ENCODE results near the gene CPNE7. TPM values are rescaled to one million over a fixed set of nuclear protein-coding genes. Genes with fewer than 3 reads are reported as not detected.

Gene CPNE7
- total and polyA plus RNA-seq, 2 of the 13 experiments (the other 11 are each of a cell fraction or from before 2014, with no cell fraction given): 0.59 TPM; not detected in 1

DNA sequence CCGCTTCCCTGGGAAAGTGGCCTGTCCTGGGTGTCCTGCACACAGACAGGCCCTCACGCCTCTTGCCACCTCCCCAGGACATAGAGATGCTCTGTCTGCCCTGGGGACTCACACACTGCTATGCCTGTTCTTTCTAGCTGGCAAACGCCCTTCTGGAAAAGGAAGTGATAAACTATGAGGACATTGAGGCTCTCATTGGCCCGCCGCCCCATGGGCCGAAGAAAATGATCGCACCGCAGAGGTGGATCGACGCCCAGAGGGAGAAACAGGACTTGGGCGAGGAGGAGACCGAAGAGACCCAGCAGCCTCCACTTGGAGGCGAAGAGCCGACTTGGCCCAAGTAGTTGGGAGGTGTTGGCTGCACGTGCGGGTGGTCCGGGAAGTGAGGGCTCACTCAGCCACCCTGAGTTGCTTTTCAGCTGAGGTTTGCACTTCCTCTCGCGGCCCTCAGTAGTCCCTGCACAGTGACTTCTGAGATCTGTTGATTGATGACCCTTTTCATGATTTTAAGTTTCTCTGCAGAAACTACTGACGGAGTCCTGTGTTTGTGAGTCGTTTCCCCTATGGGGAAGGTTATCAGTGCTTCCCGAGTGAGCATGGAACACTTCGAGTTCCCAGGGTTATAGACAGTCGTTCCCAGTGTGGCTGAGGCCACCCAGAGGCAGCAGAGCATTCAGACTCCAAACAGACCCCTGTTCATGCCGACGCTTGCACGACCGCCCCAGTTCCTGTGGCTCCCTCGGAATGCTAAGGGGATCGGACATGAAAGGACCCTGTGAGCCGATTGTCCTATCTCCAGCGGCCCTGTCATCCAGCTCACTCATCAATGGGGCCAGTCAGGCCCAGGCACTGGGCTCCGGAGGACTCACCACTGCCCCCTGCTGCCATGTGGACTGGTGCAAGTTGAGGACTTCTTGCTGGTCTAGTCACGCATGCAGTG, 18.5 kb upstream of the CPNE7 start:
- 70% methylated on average over 33 of the region's 34 CpGs for WGBS (ENCODE audit: low lambda C conversion rate)
- peak; percentile 79 for ATAC-seq
- H3K27ac ChIP-seq (ENCODE audit: extremely low read length, insufficient read depth, low read length): peak overlapping the region; percentile 49
- TF ChIP-seq PCBP1 (IDR thresholded peaks at IDR 0.05; ENCODE audit: borderline replicate concordance, low read depth, low read length) (no peak), ZNF703 (CRISPR knock-in tag; IDR thresholded peaks at IDR 0.05; ENCODE audit: borderline replicate concordance) (no peak), CEBPB (IDR thresholded peaks at IDR 0.05; ENCODE audit: borderline replicate concordance, low read depth, low read length) (no peak), KDM1A (CRISPR knock-in tag; IDR thresholded peaks at IDR 0.05) (no peak), STAG1 (CRISPR knock-in tag; IDR thresholded peaks at IDR 0.05) (peak; percentile 90), ATF7-NPFF (CRISPR knock-in tag; IDR thresholded peaks at IDR 0.05; ENCODE audit: low read depth) (0 out of 2 replicates have a peak, but pooled peaks have one; percentile 42), ZSCAN25 (CRISPR knock-in tag; IDR thresholded peaks at IDR 0.05) (no peak), TEAD3 (CRISPR knock-in tag; optimal IDR thresholded peaks at IDR 0.05; ENCODE audit: borderline replicate concordance) (peak; percentile 41), HOXA7 (CRISPR knock-in tag; IDR thresholded peaks at IDR 0.05) (no peak), RFX5 (IDR thresholded peaks at IDR 0.05; ENCODE audit: low read depth, low read length) (no peak), NFRKB (IDR thresholded peaks at IDR 0.05) (no peak), RBM22 (optimal IDR thresholded peaks at IDR 0.05; ENCODE audit: low read length) (peak; percentile 55), POGZ (CRISPR knock-in tag; IDR thresholded peaks at IDR 0.05) (no peak), HOXA5 (CRISPR knock-in tag; IDR thresholded peaks at IDR 0.05) (peak; percentile 67; the same call in 1 of the 2 replicates), ZNF768 (CRISPR knock-in tag; IDR thresholded peaks at IDR 0.05) (peak; percentile 17; the same call in 1 of the 2 replicates)
- TF ChIP-seq, protein P1, sequence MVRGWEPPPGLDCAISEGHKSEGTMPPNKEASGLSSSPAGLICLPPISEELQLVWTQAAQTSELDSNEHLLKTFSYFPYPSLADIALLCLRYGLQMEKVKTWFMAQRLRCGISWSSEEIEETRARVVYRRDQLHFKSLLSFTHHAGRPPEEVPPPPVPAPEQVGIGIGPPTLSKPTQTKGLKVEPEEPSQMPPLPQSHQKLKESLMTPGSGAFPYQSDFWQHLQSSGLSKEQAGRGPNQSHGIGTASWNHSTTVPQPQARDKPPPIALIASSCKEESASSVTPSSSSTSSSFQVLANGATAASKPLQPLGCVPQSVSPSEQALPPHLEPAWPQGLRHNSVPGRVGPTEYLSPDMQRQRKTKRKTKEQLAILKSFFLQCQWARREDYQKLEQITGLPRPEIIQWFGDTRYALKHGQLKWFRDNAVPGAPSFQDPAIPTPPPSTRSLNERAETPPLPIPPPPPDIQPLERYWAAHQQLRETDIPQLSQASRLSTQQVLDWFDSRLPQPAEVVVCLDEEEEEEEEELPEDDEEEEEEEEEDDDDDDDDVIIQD (CRISPR knock-in tag; IDR thresholded peaks at IDR 0.05; ENCODE audit: low read depth): 0 out of 2 replicates have a peak, but pooled peaks have one; percentile 43
- TF ChIP-seq, protein P2, sequence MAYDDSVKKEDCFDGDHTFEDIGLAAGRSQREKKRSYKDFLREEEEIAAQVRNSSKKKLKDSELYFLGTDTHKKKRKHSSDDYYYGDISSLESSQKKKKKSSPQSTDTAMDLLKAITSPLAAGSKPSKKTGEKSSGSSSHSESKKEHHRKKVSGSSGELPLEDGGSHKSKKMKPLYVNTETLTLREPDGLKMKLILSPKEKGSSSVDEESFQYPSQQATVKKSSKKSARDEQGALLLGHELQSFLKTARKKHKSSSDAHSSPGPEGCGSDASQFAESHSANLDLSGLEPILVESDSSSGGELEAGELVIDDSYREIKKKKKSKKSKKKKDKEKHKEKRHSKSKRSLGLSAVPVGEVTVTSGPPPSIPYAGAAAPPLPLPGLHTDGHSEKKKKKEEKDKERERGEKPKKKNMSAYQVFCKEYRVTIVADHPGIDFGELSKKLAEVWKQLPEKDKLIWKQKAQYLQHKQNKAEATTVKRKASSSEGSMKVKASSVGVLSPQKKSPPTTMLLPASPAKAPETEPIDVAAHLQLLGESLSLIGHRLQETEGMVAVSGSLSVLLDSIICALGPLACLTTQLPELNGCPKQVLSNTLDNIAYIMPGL (CRISPR knock-in tag; IDR thresholded peaks at IDR 0.05; ENCODE audit: borderline replicate concordance in 1 of 2, low read depth in 1 of 2): peak in 1 of 2 experiments; percentile 88; a peak in 2 of 4 replicates
- TF ChIP-seq, protein P3, sequence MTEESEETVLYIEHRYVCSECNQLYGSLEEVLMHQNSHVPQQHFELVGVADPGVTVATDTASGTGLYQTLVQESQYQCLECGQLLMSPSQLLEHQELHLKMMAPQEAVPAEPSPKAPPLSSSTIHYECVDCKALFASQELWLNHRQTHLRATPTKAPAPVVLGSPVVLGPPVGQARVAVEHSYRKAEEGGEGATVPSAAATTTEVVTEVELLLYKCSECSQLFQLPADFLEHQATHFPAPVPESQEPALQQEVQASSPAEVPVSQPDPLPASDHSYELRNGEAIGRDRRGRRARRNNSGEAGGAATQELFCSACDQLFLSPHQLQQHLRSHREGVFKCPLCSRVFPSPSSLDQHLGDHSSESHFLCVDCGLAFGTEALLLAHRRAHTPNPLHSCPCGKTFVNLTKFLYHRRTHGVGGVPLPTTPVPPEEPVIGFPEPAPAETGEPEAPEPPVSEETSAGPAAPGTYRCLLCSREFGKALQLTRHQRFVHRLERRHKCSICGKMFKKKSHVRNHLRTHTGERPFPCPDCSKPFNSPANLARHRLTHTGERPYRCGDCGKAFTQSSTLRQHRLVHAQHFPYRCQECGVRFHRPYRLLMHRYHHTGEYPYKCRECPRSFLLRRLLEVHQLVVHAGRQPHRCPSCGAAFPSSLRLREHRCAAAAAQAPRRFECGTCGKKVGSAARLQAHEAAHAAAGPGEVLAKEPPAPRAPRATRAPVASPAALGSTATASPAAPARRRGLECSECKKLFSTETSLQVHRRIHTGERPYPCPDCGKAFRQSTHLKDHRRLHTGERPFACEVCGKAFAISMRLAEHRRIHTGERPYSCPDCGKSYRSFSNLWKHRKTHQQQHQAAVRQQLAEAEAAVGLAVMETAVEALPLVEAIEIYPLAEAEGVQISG (CRISPR knock-in tag; IDR thresholded peaks at IDR 0.05): peak; percentile 61

More for the DNA sequence above, 18.5 kb upstream of the CPNE7 start:
- DNase-seq (ENCODE audit: low spot score) (peak; percentile 90), FAIRE-seq (peak; percentile 90)
- CTCF ChIA-PET (ENCODE audit: low intra/inter-chr PET ratio, low total read pairs): no interaction called here
- no peak overlapping the region for H3K4me2 ChIP-seq (ENCODE audit: low read depth, low read length)
- in situ Hi-C loops (cut with HindIII; ENCODE audit: extremely low pct_ligation_motif_present, low pct_unique_long_range_greater_than_20kb) (no loop called here), intact Hi-C loops (cut with micrococcal nuclease; ENCODE audit: unreplicated experiment) (loop anchor here (1.0 to 5.0 kb wide), 2 partner anchors 11 to 50 kb away; partner anchors contain the start of gene SPG7)
- peaks cover 18% of the 10 kb centered on the region for H3K79me2 ChIP-seq (ENCODE audit: insufficient read depth, low read length)
- BruUV-seq (replicated peaks): no TSS peak
- H3K9ac ChIP-seq (ENCODE audit: insufficient read depth, low read depth, low read length): no peak overlapping the region
- peaks cover 13% of the 10 kb centered on the region for H4K20me1 ChIP-seq (ENCODE audit: insufficient read depth, low read length)
- peaks cover 39 to 52% of the 10 kb centered on the region in 2 experiments for H3K36me3 ChIP-seq (replicated peaks in 1 of 2; ENCODE audit: control insufficient read depth in 1 of 2, insufficient read depth in 2 of 2, low read length in 2 of 2)
- no peak overlapping the region for H3K4me3 ChIP-seq (replicated peaks in 1 of 3; ENCODE audit: insufficient read depth in 1 of 3, low read depth in 2 of 3, low read length in 3 of 3)
- H3K27me3 ChIP-seq (ENCODE audit: control insufficient read depth in 1 of 2, insufficient read depth in 2 of 2, low read length in 2 of 2): no peaks in the 10 kb centered on the region
- peaks cover 34% of the 10 kb centered on the region for H3K4me1 ChIP-seq (ENCODE audit: insufficient read depth, low read length)
- H3K9me3 ChIP-seq (ENCODE audit: low read length): no peaks in the 10 kb centered on the region
- POLR2A ChIA-PET: interaction anchor here (0.6 to 2.0 kb wide), 4 partner anchors 12 to 52 kb away, joined by 3 to 12 read pairs (median 6); no protein-coding TSS in a partner anchor
- H2AFZ ChIP-seq (ENCODE audit: low read length): no peak overlapping the region

All from HepG2 (cell line).